Breast epithelium (tissue), 3 donors: ENCODE measurements around the gene CD200.

ENCODE experiments used
- POLR2AphosphoS5 ChIP-seq, 3 donors: sonication (generic); formaldehyde crosslinking; IDR thresholded peaks; one replicate each; pipeline ENCODE4 v1.6.1; 2017; ENCODE audit warnings: antibody characterized with exemption in 3 of 3
- TF ChIP-seq, protein P1 (sequence below), 3 donors: fragments of 450-650 bp; IDR thresholded peaks; one replicate each; pipeline ENCODE4 v1.5.1; 2016 to 2017; ENCODE audit warnings: antibody characterized with exemption in 3 of 3, mild to moderate bottlenecking in 3 of 3, moderate library complexity in 3 of 3

DNA sequence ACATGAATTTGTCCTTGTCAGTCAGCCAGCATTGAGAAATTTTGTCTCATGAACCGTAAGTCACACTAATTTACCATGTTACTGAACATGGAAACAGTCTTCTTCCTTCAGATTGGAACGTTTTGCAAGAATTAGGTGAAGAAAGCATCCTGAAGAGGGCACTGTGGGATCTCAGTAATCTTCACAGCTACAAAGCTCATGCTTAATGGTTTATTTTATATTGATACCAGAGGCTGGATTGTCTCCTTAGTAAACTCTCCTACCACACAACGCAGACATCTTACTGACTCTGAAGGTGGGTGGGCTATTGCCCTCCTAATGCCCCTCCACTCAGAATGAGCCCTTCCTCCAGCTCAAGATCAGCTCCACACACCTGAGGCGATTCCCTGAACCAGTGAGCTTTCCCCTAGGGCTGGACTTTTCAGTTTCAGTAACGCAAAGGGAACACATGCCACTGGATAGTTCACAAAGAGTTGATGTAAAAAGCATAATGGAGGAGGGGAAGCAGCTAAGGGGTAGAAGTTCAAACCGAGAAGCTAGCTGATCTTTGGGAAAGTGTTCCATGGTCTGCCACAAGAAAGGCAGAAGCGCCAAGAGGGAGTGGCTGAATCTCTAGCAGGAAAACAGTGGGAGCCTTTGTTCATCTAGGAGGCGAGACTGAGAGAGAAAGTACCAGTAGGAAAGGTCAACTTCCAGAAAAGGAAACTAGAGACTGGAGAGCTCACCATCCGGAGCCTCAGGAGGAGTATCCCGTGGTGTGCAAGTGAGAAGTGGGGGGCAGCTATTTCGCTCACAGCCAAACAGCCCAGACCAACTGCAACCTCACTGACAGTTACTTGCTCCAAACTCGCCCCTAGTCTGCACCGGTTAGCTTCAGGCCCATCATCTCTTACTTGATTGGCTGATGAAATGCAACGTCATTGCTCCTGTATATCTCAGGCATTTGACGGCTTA, 39.3 kb upstream of the CD200 start, which contains the start of gene SLC9C1:
- TF ChIP-seq, protein P1, sequence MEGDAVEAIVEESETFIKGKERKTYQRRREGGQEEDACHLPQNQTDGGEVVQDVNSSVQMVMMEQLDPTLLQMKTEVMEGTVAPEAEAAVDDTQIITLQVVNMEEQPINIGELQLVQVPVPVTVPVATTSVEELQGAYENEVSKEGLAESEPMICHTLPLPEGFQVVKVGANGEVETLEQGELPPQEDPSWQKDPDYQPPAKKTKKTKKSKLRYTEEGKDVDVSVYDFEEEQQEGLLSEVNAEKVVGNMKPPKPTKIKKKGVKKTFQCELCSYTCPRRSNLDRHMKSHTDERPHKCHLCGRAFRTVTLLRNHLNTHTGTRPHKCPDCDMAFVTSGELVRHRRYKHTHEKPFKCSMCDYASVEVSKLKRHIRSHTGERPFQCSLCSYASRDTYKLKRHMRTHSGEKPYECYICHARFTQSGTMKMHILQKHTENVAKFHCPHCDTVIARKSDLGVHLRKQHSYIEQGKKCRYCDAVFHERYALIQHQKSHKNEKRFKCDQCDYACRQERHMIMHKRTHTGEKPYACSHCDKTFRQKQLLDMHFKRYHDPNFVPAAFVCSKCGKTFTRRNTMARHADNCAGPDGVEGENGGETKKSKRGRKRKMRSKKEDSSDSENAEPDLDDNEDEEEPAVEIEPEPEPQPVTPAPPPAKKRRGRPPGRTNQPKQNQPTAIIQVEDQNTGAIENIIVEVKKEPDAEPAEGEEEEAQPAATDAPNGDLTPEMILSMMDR (IDR thresholded peaks at IDR 0.05): peak in 2 of 3 donors; percentile 56 to 60
- no peak for TF ChIP-seq POLR2AphosphoS5 (IDR thresholded peaks at IDR 0.05)
